Measurements from ENCODE around the gene BYSL.

BYSL gene

DNA sequence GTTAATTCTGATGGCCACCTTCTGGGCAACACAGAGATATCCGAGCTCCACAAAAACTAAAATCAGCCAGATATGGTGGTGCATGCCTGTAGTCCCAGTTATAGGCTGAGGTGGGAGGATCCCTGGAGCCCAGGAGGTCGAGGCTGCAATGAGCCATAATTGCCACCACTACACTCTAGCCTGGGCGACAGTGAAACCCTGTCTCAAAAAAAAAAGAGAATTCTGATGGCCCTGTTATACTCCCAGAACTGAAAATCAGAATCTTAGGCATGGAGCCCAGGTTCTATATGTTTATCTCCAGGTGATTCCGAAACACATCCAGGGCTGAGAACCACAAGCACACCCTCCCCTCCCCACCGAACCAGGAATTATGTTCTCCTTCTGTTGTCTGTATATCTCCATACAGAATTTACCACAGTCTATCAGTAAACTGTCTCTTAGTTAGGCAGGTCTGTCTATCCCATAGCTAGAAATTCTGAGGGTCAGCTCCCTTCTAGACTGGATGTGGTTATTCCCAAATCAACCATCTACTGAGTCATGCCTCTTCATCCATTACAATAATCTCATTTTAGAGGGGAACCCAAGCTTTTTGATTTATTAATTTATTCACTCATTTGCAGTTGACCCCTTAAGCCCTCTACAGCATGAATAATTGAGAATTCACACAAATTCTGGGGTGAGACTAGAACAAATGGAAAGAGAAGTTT lies 45.1 kb downstream of the BYSL start:
- H3K4me3 ChIP-seq: no peak overlapping the region
- DNase-seq (ENCODE audit: low spot score): no peak
- H3K27ac ChIP-seq: no peak overlapping the region
- TF ChIP-seq, protein P1, sequence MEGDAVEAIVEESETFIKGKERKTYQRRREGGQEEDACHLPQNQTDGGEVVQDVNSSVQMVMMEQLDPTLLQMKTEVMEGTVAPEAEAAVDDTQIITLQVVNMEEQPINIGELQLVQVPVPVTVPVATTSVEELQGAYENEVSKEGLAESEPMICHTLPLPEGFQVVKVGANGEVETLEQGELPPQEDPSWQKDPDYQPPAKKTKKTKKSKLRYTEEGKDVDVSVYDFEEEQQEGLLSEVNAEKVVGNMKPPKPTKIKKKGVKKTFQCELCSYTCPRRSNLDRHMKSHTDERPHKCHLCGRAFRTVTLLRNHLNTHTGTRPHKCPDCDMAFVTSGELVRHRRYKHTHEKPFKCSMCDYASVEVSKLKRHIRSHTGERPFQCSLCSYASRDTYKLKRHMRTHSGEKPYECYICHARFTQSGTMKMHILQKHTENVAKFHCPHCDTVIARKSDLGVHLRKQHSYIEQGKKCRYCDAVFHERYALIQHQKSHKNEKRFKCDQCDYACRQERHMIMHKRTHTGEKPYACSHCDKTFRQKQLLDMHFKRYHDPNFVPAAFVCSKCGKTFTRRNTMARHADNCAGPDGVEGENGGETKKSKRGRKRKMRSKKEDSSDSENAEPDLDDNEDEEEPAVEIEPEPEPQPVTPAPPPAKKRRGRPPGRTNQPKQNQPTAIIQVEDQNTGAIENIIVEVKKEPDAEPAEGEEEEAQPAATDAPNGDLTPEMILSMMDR (IDR thresholded peaks at IDR 0.05): no peak

DNA sequence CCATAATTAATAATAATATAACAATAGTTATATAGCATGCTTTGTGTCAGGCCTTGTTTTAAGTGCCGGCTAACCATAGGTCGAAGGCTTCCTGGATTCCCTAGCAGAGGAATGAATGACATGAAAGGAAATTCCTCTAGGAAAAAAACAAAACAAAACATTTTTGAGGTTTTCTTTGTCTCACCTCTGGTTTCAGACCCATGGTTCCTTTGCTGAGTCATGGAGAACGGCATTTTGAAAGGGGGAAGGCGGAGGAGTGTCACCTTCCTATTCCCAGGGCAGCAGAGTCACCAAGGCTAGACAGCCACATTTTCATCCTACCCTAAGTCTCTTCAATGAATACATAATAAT lies 45.6 kb downstream of the BYSL start:
- TF ChIP-seq, protein P1 (IDR thresholded peaks at IDR 0.05): no peak
- Histone ChIP-seq H3K27ac (no peak overlapping the region), H3K4me3 (no peak overlapping the region)
- no peak for DNase-seq (ENCODE audit: low spot score)

DNA sequence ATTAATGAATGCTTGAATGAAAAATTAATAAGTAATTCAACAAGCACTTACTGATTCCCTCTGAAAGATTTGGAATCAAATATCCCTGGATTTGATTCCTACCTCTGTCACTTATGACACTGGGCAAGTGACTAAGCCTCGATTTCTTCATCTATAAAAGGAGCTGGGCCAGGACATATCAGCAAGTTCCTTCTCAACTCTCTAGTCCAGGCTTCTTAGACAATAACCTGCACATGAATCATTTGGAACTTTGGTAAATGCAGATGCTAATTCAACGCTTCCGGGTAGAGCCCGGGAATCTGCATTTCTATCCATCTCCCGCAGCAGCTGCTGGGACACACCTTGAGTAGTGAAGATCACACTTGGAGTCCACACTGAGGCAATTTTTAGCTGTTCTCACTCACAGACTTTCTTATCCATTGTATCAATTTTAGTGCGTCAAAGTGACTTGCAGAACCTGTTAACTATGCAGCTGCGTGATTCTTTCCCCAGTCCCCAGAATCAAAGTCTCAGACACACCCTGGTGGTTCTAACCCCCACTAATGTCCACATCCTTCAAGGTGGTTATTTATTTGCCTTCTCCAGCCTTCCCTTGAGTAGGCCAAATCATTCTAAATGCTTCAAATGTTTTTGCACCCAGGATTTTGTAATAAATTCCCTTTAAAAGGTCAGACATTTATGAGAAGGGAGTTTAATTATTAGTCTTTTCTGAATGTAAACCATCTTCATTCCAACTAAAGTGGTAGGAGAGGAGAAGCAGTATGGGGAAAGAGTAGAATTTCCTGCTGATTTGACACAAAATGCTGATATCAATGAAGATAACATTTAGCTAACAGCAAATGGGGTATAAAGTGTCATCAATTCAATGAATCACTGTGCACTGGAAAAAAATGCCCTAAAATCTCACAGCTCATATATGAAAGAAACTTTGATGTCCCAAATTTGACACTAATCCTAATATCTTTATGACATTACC lies 46.3 kb downstream of the BYSL start:
- Histone ChIP-seq H3K4me3 (no peak overlapping the region), H3K27ac (no peak overlapping the region)
- DNase-seq (ENCODE audit: low spot score): no peak
- TF ChIP-seq, protein P1 (IDR thresholded peaks at IDR 0.05): no peak

DNA sequence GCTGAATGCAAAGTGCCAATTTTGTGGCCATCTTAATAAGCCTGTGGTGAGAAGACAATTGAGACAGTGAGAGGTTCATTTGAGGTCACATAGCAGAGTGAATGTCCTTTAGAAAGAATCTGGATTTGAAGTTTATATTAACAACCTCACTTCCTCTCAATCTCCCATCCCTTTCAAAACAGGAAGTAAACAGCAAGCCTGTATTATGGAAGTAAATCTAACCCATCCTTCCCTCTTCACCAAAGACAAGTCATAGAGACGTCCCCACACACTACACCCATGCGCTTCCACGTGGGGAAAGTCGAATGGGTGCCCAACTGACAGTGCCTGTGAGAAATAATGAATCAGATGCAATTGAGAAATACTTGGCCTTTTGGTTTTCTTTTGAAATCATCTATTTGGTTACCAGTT lies 49.1 kb downstream of the BYSL start:
- TF ChIP-seq, protein P1 (IDR thresholded peaks at IDR 0.05): no peak
- H3K27ac ChIP-seq: no peak overlapping the region
- DNase-seq (ENCODE audit: low spot score): no peak
- no peak overlapping the region for H3K4me3 ChIP-seq

DNA sequence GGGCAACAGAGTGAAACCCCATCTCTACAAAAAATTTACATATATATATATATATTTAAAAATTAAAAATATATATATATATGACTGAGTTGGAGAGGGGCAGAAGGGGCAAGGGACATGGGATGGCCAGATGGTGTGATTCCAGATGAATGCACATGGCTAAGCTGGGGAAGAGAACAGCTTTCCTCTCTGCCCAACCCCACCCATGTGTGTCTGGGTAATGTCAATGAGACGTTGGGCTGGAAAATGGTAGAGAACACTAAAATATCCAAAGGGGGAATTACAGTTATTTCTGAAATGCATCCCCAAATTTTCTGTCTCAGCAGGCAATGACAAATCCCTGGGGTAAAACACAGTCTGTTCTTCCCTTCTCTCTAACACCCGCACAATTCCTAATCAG lies 51.5 kb downstream of the BYSL start:
- Histone ChIP-seq H3K4me3 (no peak overlapping the region), H3K27ac (no peak overlapping the region)
- DNase-seq (ENCODE audit: low spot score): no peak
- TF ChIP-seq, protein P1 (IDR thresholded peaks at IDR 0.05): no peak

DNA sequence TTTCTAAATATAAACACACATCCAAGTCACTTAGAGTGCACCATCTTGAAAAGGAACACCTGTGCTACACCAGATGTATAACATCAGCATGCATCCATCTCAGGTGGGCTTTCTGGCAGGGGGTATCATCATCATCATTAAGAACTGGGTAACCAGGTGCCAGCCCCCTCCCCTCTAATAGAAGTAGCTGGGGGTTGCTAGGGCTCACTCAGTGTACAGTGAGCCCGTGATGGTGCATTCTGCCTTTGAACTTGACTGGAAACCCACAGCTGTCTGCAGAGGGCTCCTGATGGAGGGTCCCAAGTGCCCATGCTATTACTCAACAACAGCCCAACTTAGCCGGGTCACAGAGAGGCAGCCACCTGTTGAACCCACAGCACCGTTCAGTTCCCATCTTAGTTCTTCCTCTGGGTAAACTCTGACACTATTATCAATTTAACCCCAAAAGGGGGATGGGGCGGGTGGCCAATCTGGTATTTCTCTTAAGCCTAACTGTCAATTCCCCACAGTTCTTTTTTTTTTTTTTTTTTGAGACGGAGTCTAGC lies 53.1 kb downstream of the BYSL start:
- H3K4me3 ChIP-seq: no peak overlapping the region
- TF ChIP-seq, protein P1 (IDR thresholded peaks at IDR 0.05): no peak
- DNase-seq (ENCODE audit: low spot score): no peak
- H3K27ac ChIP-seq: no peak overlapping the region
